IPS DF 6.9 (cell line): ENCODE results near the gene FKBP6.
"Not testable (repeated sequence)": the region's sequence is repeated elsewhere in the genome, so short reads cannot be mapped to it uniquely, and the experiment has no call there.

Source experiments
- DNase-seq: peaks from one replicate; pipeline ENCODE4 v3.0.0-alpha.2; 2013; ENCODE audit warnings: low read depth, low spot score
- H3K27ac ChIP-seq: one replicate; pipeline ENCODE4 v1.5.1; 2013; ENCODE audit warnings: low read length, control low read depth
- H3K27me3 ChIP-seq: 2 replicates; pipeline ENCODE4 v1.6.1; 2013; ENCODE audit warnings: mild to moderate bottlenecking, low read length; ENCODE audit not compliant: control insufficient read depth, insufficient read depth
- H3K36me3 ChIP-seq: 2 replicates; pipeline ENCODE4 v1.6.1; 2013; ENCODE audit warnings: low read length; ENCODE audit not compliant: control insufficient read depth, insufficient read depth
- H3K4me1 ChIP-seq: 2 replicates; pipeline ENCODE4 v1.6.1; 2013; ENCODE audit warnings: low read length; ENCODE audit not compliant: control insufficient read depth, insufficient read depth
- H3K4me3 ChIP-seq: 2 replicates; pipeline ENCODE4 v1.5.1; 2013; ENCODE audit warnings: mild to moderate bottlenecking, low read length
- H3K9me3 ChIP-seq: 2 replicates; pipeline ENCODE4 v1.6.1; 2013; ENCODE audit warnings: low read length, inconsistent platforms; ENCODE audit not compliant: control insufficient read depth, insufficient read depth
- WGBS: extraction: QIAGEN DNeasy Blood & Tissue Kit; methylation state at CpG from one replicate; pipeline ENCODE4 v1.1.7; 2013; ENCODE audit warnings: mixed read lengths, missing lambda C conversion rate; ENCODE audit not compliant: insufficient read length, insufficient coverage; 5-methylcytosine and 5-hydroxymethylcytosine counted together

FKBP6 gene

DNA sequence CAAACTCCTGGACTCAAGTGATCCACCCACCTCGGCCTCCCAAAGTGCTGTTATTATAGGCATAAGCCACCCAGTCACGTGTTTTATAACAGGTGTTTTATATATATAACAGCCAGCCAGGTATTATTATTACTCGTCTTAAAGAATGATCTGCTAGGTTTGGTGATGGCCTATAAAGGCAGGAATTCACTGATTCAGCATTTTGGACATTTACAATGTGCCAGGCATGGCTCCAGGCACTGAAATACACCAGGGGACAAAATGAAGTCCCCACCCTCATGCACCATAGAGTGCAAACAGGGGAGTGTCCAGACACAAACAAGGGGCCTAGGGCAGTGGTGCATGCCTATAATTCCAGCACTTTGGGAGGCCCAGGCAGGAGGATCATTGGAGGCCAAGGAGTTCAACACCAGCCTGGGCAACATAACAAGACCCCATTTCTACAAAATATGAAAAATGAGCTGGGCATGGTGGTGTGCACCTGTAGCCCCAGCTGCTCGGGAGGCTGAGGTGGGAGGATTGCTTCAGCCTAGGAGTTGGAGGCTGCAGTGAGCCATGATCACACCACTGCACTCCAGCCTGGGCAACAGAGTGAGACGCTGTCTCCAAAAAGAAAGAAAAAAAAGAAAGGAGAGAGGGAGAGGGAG is 4.4 kb upstream of the FKBP6 start:
- no CpG with 5 or more reads among the region's 5 CpGs for whole genome bisulfite sequencing
- not testable (repeated sequence) for H3K4me3 ChIP-seq, H3K27ac ChIP-seq, H3K36me3 ChIP-seq, H3K27me3 ChIP-seq, DNase-seq, H3K9me3 ChIP-seq, H3K4me1 ChIP-seq

DNA sequence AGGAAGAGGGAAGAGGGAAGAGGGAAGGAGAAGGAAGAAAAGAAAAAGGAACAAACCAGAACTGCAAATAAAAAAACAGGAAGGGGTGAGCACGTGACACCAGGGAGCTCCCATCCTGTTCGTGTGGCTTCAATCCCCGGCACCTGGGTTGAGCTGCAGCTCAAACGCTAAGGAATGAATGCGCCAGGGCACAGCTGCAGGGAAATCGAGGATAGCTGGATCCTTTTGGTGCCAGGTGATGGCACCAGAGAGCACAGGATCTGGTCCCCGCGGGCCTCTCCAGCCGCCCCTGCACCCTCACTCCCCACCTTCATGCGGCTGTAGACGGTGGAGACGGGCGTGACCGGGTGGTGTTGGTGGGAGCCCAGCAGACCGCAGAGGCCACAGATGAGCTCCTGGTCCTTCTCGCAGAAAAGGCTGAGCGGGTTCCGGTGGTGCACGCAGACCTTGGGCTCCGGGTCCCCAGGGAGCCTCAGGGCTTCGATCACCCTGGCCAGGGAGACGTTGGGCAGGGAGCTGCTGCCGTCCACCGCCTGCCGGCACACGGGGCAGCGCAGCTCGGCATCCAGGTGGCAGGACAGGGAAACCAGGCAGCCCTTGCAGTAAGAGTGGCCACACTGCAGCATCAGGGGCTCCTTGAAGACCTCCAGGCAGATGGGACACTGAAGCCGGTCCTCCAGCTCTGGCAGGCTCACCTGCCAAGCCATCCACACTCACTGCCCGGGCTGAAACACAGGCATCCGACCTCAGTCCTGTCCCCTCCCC is 3.7 kb upstream of the FKBP6 start:
- not testable (repeated sequence) for H3K27ac ChIP-seq, H3K9me3 ChIP-seq, H3K36me3 ChIP-seq, H3K4me3 ChIP-seq, H3K27me3 ChIP-seq, H3K4me1 ChIP-seq
- DNase-seq: peak; percentile 81
- WGBS: no CpG with 5 or more reads among the region's 31 CpGs

DNA sequence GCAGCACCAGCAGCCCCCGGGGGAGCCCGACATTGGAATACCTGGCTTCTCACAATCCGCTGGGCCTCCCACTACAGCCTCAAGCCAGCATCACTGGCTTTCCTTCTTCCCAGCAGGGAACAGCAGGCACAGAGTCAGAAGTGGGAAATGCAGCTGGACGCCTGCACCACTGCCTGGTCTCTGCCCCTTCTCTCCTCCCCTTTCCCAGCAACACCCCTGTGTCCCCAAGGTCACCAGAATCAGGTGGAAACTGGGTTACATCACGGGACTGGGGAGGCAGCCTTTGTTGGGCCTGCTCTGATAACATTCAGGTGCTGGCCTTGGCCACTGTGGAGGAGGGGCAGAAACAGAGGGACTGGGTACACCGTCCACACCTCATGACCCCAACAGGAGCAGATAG is 2.5 kb upstream of the FKBP6 start:
- DNase-seq, H3K4me3 ChIP-seq, H3K36me3 ChIP-seq, H3K27me3 ChIP-seq, H3K27ac ChIP-seq, H3K4me1 ChIP-seq, H3K9me3 ChIP-seq: not testable (repeated sequence)
- no CpG with 5 or more reads among the region's 6 CpGs for WGBS

DNA sequence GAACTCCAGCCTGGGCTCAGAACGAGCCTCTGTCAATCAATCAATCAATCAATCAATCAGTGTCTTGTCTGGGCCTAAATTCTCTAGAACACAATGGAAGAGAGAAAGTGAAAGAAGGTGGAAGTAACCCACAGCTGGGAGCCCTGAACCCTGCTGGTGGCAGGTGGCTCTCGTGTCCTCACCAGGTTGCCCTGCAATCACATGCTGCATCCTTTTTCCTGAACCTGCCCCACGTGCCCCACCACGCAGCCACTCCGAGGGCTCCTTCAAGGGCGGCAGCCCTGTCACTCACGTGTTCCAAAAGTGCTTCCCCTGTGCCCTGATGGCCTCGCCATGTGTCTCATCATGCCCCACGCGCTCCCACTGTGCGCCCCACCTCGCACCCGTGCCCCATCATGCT is 512 bp upstream of the FKBP6 start:
- not testable (repeated sequence) for H3K4me3 ChIP-seq, DNase-seq, H3K4me1 ChIP-seq, H3K27ac ChIP-seq, H3K27me3 ChIP-seq, H3K36me3 ChIP-seq, H3K9me3 ChIP-seq
- WGBS: no CpG with 5 or more reads among the region's 13 CpGs

DNA sequence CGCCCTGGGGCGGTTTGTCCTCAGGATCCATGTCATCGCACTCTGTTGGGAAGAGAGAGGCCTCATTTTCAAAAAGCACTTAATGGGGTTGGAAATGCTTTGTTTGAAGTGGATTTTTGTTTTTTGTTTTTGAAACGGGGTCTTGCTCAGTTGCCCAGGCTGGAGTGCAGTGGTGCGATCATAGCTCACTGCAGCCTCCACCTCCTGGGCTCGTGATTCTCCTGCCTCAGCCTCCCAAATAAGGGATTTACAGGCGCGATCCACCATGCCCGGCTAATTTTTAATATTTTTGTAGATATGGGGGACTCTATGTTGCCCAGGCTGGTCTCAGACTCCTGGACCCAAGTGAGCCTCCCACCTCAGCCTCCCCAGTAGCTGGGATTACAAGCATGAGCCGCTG is 735 bp downstream of the FKBP6 start:
- H3K9me3 ChIP-seq: no peaks in the 10 kb centered on the region
- no peaks in the 10 kb centered on the region for H3K27me3 ChIP-seq
- H3K4me1 ChIP-seq: peaks cover 3% of the 10 kb centered on the region; the same call in 1 of the 2 replicates
- H3K27ac ChIP-seq: no peak overlapping the region
- no peaks in the 10 kb centered on the region for H3K36me3 ChIP-seq
- DNase-seq: no peak
- WGBS: no CpG with 5 or more reads among the region's 10 CpGs
- H3K4me3 ChIP-seq: no peak overlapping the region

DNA sequence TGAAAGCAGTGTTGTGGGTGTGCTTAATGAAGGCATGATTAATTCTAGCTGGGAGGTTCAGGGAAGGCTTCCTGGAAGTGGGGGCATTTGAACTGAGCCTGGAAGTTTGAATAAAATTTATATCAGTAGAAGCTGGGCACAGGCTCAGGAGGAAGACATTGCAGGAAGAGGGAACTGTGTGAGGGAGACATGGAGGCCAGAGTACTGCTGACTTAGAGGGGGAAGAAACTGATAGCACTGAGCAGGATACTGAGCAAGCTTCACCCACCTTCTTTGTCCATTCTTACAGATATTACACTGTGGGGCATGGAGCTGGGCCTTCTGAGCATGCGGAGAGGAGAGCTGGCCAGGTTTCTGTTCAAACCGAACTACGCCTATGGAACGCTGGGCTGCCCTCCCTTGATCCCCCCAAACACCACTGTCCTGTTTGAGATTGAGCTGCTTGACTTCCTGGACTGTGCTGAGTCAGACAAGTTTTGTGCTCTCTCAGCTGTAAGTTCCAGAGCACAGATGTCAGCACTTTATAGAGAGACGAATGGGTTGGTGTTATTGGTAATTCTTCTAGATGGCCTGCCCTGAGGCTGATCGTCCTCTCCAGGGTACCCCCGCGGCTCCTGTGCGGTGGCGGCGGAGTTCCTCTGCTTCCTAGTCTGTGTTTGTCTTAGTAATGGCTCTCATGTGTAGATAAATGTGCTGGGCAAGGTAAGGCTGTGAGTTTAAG is 2.1 kb downstream of the FKBP6 start:
- no peak for DNase-seq
- no peak overlapping the region for H3K4me3 ChIP-seq
- WGBS: no CpG with 5 or more reads among the region's 11 CpGs
- no peaks in the 10 kb centered on the region for H3K36me3 ChIP-seq
- no peak overlapping the region for H3K27ac ChIP-seq
- peaks cover 3% of the 10 kb centered on the region; the same call in 1 of the 2 replicates for H3K4me1 ChIP-seq
- no peaks in the 10 kb centered on the region for H3K9me3 ChIP-seq
- no peaks in the 10 kb centered on the region for H3K27me3 ChIP-seq

DNA sequence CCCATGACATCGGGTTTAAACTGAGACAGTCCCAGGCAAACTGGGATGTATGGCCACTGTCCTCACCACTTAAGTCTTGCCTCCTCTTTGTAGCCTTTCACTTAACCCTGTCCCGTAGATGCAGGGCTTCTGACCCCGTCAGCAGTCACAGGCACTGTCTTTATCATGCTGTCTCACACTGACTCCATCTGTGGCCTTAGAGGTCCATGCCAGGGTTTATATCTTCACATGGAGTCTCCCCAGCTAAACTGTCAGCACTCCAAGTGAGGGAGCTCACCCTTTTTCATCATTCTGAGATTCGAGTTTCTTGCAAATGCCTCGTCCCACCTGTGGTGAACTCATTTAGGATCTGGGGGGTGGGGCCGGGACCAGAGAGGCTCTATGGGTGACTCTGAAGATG is 2.8 kb downstream of the FKBP6 start:
- Histone ChIP-seq H3K36me3 (no peaks in the 10 kb centered on the region), H3K4me3 (no peak overlapping the region), H3K4me1 (peaks cover 3% of the 10 kb centered on the region; the same call in 1 of the 2 replicates), H3K9me3 (no peaks in the 10 kb centered on the region), H3K27ac (no peak overlapping the region), H3K27me3 (no peaks in the 10 kb centered on the region)
- DNase-seq: no peak
- WGBS: no CpG with 5 or more reads among the region's 6 CpGs

DNA sequence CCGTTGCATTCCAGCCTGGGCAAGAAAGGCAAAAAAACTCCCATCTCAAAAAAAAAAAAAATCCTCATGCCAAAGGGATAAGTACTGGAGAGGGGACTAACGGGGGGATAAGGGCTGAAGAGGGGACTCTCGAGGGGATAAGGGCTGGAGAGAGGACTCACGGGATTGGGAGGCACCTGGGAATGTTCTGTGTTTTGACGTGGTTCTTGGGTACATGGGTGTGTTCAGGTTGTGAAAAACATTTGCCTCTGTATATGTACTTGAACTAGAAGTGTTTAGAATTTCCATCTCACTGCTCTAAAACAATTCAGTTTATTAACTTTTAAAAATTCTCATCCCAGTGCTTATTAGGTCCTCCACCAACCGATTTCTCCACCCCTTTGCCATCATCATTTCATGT is 4.5 kb downstream of the FKBP6 start:
- Histone ChIP-seq H3K27ac (no peak overlapping the region), H3K4me1 (peaks cover 3% of the 10 kb centered on the region; the same call in 1 of the 2 replicates), H3K4me3 (no peak overlapping the region), H3K9me3 (no peaks in the 10 kb centered on the region), H3K27me3 (no peaks in the 10 kb centered on the region; the same call in 1 of the 2 replicates), H3K36me3 (no peaks in the 10 kb centered on the region)
- no peak for DNase-seq
- no CpG with 5 or more reads among the region's 6 CpGs for WGBS

DNA sequence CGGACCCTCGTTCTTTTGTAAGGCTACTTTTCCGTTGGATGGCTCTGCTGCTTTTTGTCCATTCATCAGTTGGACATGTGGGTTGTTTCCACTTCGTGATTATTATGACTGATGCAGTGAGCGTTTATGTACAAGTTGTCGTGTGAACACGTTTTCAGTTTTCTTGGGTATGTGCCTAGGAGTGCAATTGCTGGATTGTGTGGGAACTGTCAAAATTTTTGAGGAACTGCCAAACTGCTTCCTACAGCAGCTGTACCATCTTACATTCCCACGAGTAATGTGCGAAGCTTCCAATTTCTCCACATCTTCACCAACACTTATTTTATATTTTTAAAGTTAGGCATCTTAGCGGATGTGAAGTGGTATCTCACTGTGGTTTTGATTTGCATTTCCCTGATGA is 10.4 kb downstream of the FKBP6 start:
- Histone ChIP-seq H3K9me3 (no peaks in the 10 kb centered on the region), H3K36me3 (no peaks in the 10 kb centered on the region), H3K4me3 (no peak overlapping the region), H3K4me1 (peaks cover 1% of the 10 kb centered on the region), H3K27me3 (no peaks in the 10 kb centered on the region; the same call in 1 of the 2 replicates), H3K27ac (no peak overlapping the region)
- no peak for DNase-seq
- no CpG with 5 or more reads among the region's 10 CpGs for WGBS

DNA sequence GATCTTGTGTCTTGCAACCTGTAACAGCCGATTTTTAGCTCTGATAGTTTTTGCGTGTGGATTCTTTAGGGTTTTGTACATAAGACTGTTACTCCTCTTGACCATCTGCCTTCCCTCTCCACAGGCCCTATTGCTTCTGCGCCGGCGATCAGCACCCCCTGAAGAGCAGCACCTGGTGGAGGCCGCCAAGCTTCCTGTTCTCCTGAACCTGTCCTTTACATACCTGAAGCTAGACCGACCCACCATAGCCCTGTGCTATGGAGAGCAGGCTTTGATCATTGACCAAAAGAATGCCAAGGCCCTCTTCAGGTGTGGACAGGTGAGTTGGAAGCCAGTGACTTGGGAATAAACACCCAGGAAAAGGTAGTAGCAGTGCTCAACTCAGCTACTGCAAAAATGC is 12.6 kb downstream of the FKBP6 start:
- no peak for DNase-seq
- Histone ChIP-seq H3K27me3 (no peaks in the 10 kb centered on the region; the same call in 1 of the 2 replicates), H3K27ac (no peak overlapping the region), H3K4me1 (peaks cover 1% of the 10 kb centered on the region), H3K9me3 (no peaks in the 10 kb centered on the region), H3K36me3 (no peaks in the 10 kb centered on the region), H3K4me3 (no peak overlapping the region)
- no CpG with 5 or more reads among the region's 7 CpGs for WGBS
